ENCODE data around the gene ACTN1. TPM values are rescaled to one million over a fixed set of nuclear protein-coding genes. Genes with fewer than 3 reads are reported as not detected.

ACTN1 gene
- total RNA-seq, 4 donors from 2014 or later, result 10.0 to 17.3 (median 14.1) TPM

GRCh38 chr14:68910540-68910939 is 68.6 kb downstream of the ACTN1 start:
- ATAC-seq, result no peak
- Histone ChIP-seq H3K27me3 (no peaks in the 10 kb centered on the region), H3K36me3 (no peaks in the 10 kb centered on the region), H3K4me1 (peaks cover 0 to 7% of the 10 kb centered on the region in 2 donors), H3K27ac (no peak overlapping the region), H3K9me3 (no peaks in the 10 kb centered on the region), H3K4me3 (no peak overlapping the region)
- in situ Hi-C loops (cut with MboI; ENCODE audit: low sequenced_read_pairs in 4 of 4) (loop anchor here (5.0 kb wide), 3 partner anchors 187 to 197 kb away; no protein-coding TSS in a partner anchor), intact Hi-C loops (cut with DNase I; ENCODE audit: low total_unique reads) (loop anchor here (2.0 kb wide), 1 partner anchor 70 kb away; no protein-coding TSS in a partner anchor)
- TF ChIP-seq CTCF (IDR thresholded peaks at IDR 0.05 in 4 of 5, conservative IDR thresholded peaks at IDR 0.05 in 1 of 5) (no peak), POLR2A (IDR thresholded peaks at IDR 0.05) (no peak)
- DNase-seq, result no peak

GRCh38 chr14:68908803-68909202 is 70.3 kb downstream of the ACTN1 start:
- DNase-seq, result no peak
- no peak for TF ChIP-seq CTCF (IDR thresholded peaks at IDR 0.05 in 4 of 5, conservative IDR thresholded peaks at IDR 0.05 in 1 of 5)
- no peak for TF ChIP-seq POLR2A (IDR thresholded peaks at IDR 0.05)
- Histone ChIP-seq H3K4me3 (no peak overlapping the region), H3K27me3 (no peaks in the 10 kb centered on the region), H3K27ac (no peak overlapping the region), H3K9me3 (no peaks in the 10 kb centered on the region), H3K36me3 (no peaks in the 10 kb centered on the region), H3K4me1 (peaks cover 0 to 7% of the 10 kb centered on the region in 2 donors)
- intact Hi-C loops (cut with DNase I; ENCODE audit: low total_unique reads) (no loop called here), in situ Hi-C loops (cut with MboI; ENCODE audit: low sequenced_read_pairs in 4 of 4) (no loop called here)
- no peak for ATAC-seq

- in situ Hi-C loops (cut with MboI; ENCODE audit: low sequenced_read_pairs in 4 of 4), result no loop called here
- H3K4me3 ChIP-seq, result no peak overlapping the region
- no peak overlapping the region for H3K27ac ChIP-seq
- H3K36me3 ChIP-seq, result no peaks in the 10 kb centered on the region
- H3K4me1 ChIP-seq, result peaks cover 0 to 7% of the 10 kb centered on the region in 2 donors
- ATAC-seq, result no peak
- no peak for TF ChIP-seq CTCF (IDR thresholded peaks at IDR 0.05 in 4 of 5, conservative IDR thresholded peaks at IDR 0.05 in 1 of 5)
- TF ChIP-seq POLR2A (IDR thresholded peaks at IDR 0.05), result no peak
- intact Hi-C loops (cut with DNase I; ENCODE audit: low total_unique reads), result no loop called here
- no peak for DNase-seq
- no peaks in the 10 kb centered on the region for H3K9me3 ChIP-seq
- H3K27me3 ChIP-seq, result no peaks in the 10 kb centered on the region
These were observed 70.9 kb downstream of the ACTN1 start for GRCh38 chr14:68908201-68908600.

GRCh38 chr14:68906439-68906838 is 72.7 kb downstream of the ACTN1 start:
- in situ Hi-C loops (cut with MboI; ENCODE audit: low sequenced_read_pairs in 4 of 4) (no loop called here), intact Hi-C loops (cut with DNase I; ENCODE audit: low total_unique reads) (no loop called here)
- DNase-seq, result no peak
- H3K36me3 ChIP-seq, result peaks cover 0 to 11% of the 10 kb centered on the region in 2 donors
- TF ChIP-seq POLR2A (IDR thresholded peaks at IDR 0.05) (no peak), CTCF (IDR thresholded peaks at IDR 0.05 in 4 of 5, conservative IDR thresholded peaks at IDR 0.05 in 1 of 5) (no peak)
- no peaks in the 10 kb centered on the region for H3K27me3 ChIP-seq
- no peaks in the 10 kb centered on the region for H3K9me3 ChIP-seq
- no peak for ATAC-seq
- H3K4me3 ChIP-seq, result no peak overlapping the region
- peaks cover 0 to 3% of the 10 kb centered on the region in 2 donors for H3K4me1 ChIP-seq
- H3K27ac ChIP-seq, result no peak overlapping the region
